GM12891 (cell line): ENCODE measurements around the gene HBP1.

Source experiments
- PAX5 ChIP-seq: IDR thresholded peaks from 2 replicates; pipeline ENCODE4 v1.6.1; 2011; ENCODE audit warnings: low read length, moderate library complexity, mild to moderate bottlenecking; ENCODE audit not compliant: insufficient read depth, severe bottlenecking
- POLR2A ChIP-seq: IDR thresholded peaks from 2 replicates; pipeline ENCODE4 v1.6.1; 2011; ENCODE audit warnings: low read depth, low read length, control low read depth
- POLR2AphosphoS5 ChIP-seq: IDR thresholded peaks from 2 replicates; pipeline ENCODE4 v1.6.1; 2011; ENCODE audit warnings: low read depth, low read length, control low read depth
- POU2F2 ChIP-seq: IDR thresholded peaks from 2 replicates; pipeline ENCODE4 v1.6.1; 2011; ENCODE audit warnings: low read depth, mild to moderate bottlenecking, control low read depth, low read length, moderate library complexity
- SPI1 ChIP-seq: IDR thresholded peaks from 2 replicates; pipeline ENCODE4 v1.6.1; 2011; ENCODE audit warnings: low read depth, low read length, control low read depth
- TAF1 ChIP-seq: IDR thresholded peaks from 2 replicates; pipeline ENCODE4 v1.6.1; 2011; ENCODE audit warnings: low read depth, low read length, control low read depth

- TF ChIP-seq SPI1 (no peak), POLR2A (no peak), POLR2AphosphoS5 (no peak), TAF1 (no peak), PAX5 (no peak), POU2F2 (no peak)
Observed at GRCh38 chr7:107122486-107122911, 46.3 kb upstream of the HBP1 start.
